GM21423 (cell line): ENCODE data around the gene LMTK2.
A peak's percentile ranks its signal among the peaks of the same experiment; 100 is the strongest.

ENCODE experiments used
- ATAC-seq: cut with Tn5 transposase; IDR thresholded peaks from one replicate; pipeline ENCODE4 v1.9.1; 2021; ENCODE audit warnings: mild to moderate bottlenecking, moderate library complexity; ENCODE audit not compliant: unreplicated experiment

LMTK2 gene

GRCh38 chr7:98106647-98107312, at the start of gene LMTK2:
TSS of gene LMTK2 (plus strand) at chr7:98106862. CDS start at chr7:98107178, 316 bp downstream.
- peak; percentile 100 for ATAC-seq

GRCh38 chr7:98057157-98057556, 49.5 kb upstream of the LMTK2 start:
- no peak for ATAC-seq

GRCh38 chr7:98058186-98058585, 48.5 kb upstream of the LMTK2 start:
- ATAC-seq: no peak

- no peak for ATAC-seq
Measured at GRCh38 chr7:98064233-98064632, 42.4 kb upstream of the LMTK2 start.

- no peak for ATAC-seq
Measured at GRCh38 chr7:98066208-98066607, 40.5 kb upstream of the LMTK2 start.

GRCh38 chr7:98066934-98067507, 39.6 kb upstream of the LMTK2 start:
- no peak for ATAC-seq

GRCh38 chr7:98073047-98073446, 33.6 kb upstream of the LMTK2 start:
- no peak for ATAC-seq

- no peak for ATAC-seq
Measured at GRCh38 chr7:98075801-98076200, 30.9 kb upstream of the LMTK2 start.

- ATAC-seq: no peak
Measured at GRCh38 chr7:98077762-98078161, 28.9 kb upstream of the LMTK2 start.

- ATAC-seq: no peak
Measured at GRCh38 chr7:98078197-98078870, 28.3 kb upstream of the LMTK2 start.

GRCh38 chr7:98079891-98080648, 26.6 kb upstream of the LMTK2 start:
- ATAC-seq: no peak

GRCh38 chr7:98081319-98081718, 25.3 kb upstream of the LMTK2 start:
- ATAC-seq: no peak

- no peak for ATAC-seq
Measured at GRCh38 chr7:98084631-98085030, 22.0 kb upstream of the LMTK2 start.

- no peak for ATAC-seq
Measured at GRCh38 chr7:98085674-98086073, 21.0 kb upstream of the LMTK2 start.

- ATAC-seq: no peak
Measured at GRCh38 chr7:98086281-98086718, 20.4 kb upstream of the LMTK2 start.

GRCh38 chr7:98088109-98088508, 18.6 kb upstream of the LMTK2 start:
- no peak for ATAC-seq

GRCh38 chr7:98090116-98090515, 16.5 kb upstream of the LMTK2 start:
- ATAC-seq: no peak

- ATAC-seq: no peak
Measured at GRCh38 chr7:98091061-98091460, 15.6 kb upstream of the LMTK2 start.

- ATAC-seq: no peak
Measured at GRCh38 chr7:98091523-98091922, 15.1 kb upstream of the LMTK2 start.

GRCh38 chr7:98097042-98097645, 9.5 kb upstream of the LMTK2 start:
- no peak for ATAC-seq

GRCh38 chr7:98100088-98100487, 6.6 kb upstream of the LMTK2 start:
- ATAC-seq: no peak
